Retinal pigment epithelial cell (primary cell): ENCODE results near the gene SPTSSA.
"Not testable (repeated sequence)": the region's sequence is repeated elsewhere in the genome, so short reads cannot be mapped to it uniquely, and the experiment has no call there.

Source experiments
- DNase-seq: peaks from one replicate; pipeline ENCODE4 v3.0.0-alpha.2; 2010; ENCODE audit warnings: low read depth
- H3K4me3 ChIP-seq: 2 replicates; pipeline ENCODE4 v1.5.1; 2011; ENCODE audit warnings: mild to moderate bottlenecking, low read length, control low read depth, moderate library complexity
- TF ChIP-seq, protein P1 (sequence below): conservative IDR thresholded peaks from 2 replicates; pipeline ENCODE4 v1.5.1; 2011; ENCODE audit warnings: low read depth, low read length, control low read depth, inconsistent platforms

SPTSSA gene

DNA sequence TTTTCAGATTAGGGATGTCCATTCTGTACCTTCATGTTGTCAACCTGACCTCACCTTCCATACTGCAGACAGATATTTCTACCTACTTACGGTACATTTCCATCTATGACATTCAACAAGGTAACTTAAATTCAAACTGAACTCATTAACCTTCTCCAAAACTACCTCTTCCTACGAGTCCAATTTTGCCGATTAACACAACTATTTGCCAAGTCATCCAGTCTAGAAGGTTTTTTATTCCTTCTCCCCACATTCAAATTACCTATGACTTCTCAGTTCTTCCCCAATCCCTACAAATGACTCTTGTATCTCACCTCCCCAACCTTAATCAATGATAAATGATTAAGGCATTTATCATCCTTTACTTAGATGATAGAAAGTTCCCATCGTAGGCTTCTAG lies 23.6 kb downstream of the SPTSSA start:
- TF ChIP-seq, protein P1, sequence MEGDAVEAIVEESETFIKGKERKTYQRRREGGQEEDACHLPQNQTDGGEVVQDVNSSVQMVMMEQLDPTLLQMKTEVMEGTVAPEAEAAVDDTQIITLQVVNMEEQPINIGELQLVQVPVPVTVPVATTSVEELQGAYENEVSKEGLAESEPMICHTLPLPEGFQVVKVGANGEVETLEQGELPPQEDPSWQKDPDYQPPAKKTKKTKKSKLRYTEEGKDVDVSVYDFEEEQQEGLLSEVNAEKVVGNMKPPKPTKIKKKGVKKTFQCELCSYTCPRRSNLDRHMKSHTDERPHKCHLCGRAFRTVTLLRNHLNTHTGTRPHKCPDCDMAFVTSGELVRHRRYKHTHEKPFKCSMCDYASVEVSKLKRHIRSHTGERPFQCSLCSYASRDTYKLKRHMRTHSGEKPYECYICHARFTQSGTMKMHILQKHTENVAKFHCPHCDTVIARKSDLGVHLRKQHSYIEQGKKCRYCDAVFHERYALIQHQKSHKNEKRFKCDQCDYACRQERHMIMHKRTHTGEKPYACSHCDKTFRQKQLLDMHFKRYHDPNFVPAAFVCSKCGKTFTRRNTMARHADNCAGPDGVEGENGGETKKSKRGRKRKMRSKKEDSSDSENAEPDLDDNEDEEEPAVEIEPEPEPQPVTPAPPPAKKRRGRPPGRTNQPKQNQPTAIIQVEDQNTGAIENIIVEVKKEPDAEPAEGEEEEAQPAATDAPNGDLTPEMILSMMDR: no peak
- H3K4me3 ChIP-seq: no peak overlapping the region
- no peak for DNase-seq

DNA sequence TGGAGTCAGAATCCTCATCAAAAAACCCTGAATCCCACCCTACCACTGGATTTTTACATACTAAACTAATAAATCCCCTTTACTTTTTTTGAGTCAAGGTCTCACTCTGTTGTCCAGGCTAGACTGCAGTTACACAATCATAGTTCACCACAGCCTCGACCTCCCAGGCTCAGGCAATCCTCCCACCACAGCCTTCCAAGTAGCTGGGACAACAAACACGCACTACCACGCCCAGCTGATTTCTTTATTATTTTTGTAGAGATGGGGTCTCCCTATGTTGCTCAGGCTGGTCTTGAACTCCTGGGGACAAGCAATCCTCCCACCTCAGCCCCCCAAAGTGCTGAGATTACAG lies 24.3 kb downstream of the SPTSSA start:
- TF ChIP-seq, protein P1: no peak
- no peak overlapping the region for H3K4me3 ChIP-seq
- DNase-seq: no peak

DNA sequence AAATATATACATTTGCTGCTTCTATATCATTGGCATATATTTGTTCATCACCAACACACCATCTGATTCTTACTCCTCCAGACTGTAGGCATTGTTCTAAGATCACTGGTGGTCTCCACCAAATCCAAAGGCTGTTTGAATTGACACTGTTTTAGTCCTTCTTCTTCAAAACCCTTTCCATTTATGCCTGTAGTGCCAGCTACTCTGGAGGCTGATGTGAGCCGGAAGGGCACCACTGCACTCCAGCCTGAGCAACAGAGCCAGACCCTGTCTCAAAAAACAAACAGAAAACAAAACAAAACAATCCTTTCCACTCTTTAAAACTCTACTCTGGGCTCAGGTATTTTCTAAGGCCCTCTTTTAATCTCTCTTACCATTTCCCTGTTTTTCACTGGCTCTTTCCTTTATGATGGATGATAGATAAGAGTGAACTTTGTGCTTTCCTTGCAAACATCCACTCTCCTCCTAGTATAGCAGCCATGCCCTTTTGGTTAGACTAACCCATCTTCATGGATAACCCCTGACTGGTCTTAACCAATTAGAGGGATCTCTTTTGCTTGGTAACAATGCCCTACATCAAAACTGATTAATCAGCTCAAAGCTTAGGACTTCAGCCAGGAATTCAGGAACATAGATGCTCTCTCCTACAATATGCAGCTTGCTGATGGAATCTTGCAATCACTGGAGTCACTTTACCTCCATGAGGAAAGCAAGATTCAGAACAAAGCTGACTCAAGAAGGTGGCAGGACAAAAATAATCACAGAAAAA lies 24.9 kb downstream of the SPTSSA start:
- DNase-seq: no peak
- H3K4me3 ChIP-seq: no peak overlapping the region
- TF ChIP-seq, protein P1: no peak

DNA sequence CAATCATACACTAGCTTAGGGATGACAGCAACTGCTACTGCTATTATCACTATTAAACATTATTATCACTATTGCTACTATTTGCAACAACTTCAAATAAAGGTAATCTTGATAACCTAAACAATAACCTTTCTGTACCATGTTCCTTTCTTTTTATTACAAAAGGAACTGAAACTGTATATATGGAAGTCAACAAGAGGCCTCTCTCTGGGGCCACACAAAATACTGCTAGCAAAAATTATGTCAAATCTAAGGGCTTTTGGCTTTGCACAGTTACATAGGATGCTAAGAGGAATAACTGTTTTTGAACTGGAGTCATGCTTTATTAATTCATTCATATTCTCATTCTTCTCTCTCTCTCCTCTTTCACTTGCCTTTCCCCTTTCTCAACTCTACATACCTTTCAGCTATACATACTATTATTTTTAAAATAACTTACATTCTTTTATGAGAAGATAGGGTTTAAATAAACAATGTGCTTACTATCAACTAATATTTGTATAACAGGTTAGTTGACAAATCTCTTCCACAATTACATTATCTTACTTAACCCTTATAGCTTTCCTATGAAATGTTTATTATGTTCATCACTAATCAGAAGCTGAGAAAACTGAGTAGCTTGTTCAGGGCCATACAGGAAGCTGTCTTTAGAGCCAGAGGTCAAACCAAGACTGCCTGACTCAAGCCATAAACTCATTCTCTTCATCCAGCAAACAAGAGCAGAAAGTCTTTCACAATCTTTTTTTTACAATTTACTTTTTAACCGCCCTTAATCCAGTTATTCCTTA lies 25.7 kb downstream of the SPTSSA start:
- TF ChIP-seq, protein P1: no peak
- no peak overlapping the region for H3K4me3 ChIP-seq
- DNase-seq: no peak

DNA sequence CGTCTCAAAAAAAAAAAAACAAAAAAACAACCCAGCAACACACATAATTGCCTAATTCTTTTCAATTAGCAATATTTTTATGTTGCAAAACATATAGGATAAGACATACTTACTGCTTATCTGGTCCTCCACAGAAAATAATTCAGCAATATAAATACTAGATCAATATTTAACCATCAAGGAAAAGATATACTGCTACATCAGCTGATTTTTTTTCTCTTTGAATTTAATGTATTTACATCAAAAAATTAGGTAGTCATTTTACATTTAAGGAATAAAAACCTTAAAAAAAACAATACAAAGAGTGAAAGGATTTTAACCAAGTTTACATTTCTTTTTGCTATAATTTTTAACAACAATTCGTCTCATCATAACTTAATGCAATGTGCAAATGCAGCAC lies 28.1 kb downstream of the SPTSSA start:
- H3K4me3 ChIP-seq: no peak overlapping the region

DNA sequence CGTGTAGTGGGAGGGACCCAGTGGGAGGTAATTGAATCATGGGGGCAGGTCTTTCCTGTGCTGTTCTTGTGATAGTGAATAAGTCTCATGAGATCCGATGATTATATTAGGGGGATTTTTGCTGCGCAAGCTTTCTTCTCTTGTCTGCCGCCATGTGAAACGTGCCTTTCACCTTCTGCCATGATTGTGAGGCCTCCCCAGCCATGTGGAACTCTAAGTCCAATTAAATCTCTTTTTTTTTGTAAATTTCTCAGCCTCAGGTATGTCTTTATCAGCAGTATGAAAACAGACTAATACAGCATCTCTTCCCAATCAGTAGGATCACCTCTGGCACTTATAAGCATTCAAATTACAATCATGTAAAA lies 34.0 kb downstream of the SPTSSA start:
- not testable (repeated sequence) for DNase-seq, H3K4me3 ChIP-seq

More for the DNA sequence above, 28.1 kb downstream of the SPTSSA start:
- TF ChIP-seq, protein P1: no peak
- no peak for DNase-seq

DNA sequence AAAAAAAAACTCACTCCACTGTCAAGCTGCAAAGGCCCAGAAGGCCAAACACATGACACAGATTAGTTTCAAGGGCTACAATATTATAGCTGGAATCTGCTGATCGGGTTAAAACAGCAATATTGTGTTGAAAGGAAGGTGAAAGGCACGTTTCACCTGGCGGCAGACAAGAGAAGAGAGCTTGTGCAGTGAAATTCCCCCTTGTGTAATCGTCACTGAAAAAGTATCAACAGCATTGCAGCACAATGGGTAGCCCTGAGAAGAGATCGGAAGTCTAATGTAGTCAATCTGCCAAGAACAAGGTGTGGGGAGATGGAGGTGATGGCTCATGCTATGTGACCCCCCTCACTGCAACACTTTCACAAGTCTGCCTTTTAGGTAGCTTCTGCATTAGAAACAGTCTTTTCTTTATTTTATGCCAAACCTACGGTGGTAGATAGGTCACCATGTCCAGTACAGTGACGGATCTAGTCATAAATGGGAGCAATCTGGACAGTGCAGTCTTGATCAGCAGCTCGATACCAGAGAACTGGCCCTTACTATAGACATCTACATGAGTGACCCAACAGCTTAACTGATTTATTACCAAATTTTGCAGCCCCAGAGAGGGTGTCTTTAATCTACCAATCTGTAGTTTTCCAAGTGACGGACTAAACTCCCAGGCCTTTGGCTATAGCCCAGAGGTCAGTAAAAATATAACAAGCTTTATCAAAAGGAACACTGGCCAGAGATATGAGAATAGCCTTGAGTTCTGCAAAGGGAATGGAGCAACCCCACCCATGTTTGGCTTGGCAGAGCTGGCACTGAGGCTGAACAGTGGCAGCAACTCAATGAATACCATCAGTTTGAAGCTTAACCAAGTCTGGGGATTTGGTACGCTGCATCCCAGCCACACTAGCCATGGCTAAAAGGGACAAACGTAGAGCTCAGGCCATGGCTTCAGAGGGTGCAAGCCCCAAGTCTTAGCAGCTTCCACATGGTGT lies 35.4 kb downstream of the SPTSSA start:
- TF ChIP-seq, protein P1: no peak
- no peak overlapping the region for H3K4me3 ChIP-seq
- DNase-seq: no peak
